Measurements from ENCODE around the gene RRAD.

RRAD gene

DNA sequence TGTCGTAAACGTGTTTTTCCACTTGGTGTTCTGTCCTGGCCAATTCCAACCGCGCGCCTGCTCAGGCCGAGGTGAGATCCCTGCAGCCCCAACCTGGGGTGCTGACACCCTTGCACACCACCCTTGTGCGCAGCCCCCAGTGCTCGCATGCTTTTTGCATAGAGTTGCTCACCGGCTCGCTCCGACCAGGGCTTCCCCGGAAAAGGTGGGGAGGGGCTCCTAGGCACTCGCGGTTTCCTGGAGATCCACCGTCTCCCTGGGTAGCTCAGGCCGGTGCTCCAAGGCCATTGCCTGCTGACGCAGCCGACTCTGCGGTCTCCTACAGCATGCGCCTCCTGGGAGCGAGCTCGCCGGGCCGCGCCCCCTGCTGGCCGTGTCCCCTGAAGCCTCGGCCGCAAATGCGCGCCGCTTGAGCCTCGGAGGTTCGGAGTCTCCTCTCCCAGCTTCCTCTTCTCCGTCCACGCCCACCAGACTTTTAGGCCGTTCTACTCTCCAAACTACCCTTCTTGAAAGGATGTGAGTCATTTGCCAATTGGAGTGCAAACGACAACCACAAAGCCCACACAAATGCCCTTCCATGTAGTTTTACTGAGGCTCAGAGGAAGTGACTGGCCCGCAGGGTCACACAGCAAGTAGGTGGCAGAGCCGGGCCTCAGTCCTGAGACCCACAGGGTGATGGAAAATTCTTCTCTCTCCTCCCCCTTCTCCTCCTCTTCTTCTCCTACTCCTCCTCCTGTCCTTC is 52.2 kb downstream of the RRAD start:
- H3K9ac ChIP-seq (ENCODE audit: low read depth in 1 of 2, low read length in 2 of 2): peak overlapping the region; percentile 52 to 56
- H3K36me3 ChIP-seq (ENCODE audit: control insufficient read depth in 2 of 2, insufficient read depth in 2 of 2, low read length in 2 of 2): no peaks in the 10 kb centered on the region
- H3K9me3 ChIP-seq (ENCODE audit: control insufficient read depth in 2 of 2, low read length in 2 of 2): no peaks in the 10 kb centered on the region
- H3K27me3 ChIP-seq (ENCODE audit: control insufficient read depth in 2 of 2, insufficient read depth in 2 of 2, low read length in 2 of 2): no peaks in the 10 kb centered on the region
- H3K27ac ChIP-seq (ENCODE audit: low read depth in 2 of 2, low read length in 2 of 2): peak overlapping the region; percentile 66 to 89
- H3K4me1 ChIP-seq (ENCODE audit: control insufficient read depth in 2 of 2, insufficient read depth in 2 of 2, low read length in 2 of 2): peaks cover 15 to 24% of the 10 kb centered on the region in 2 donors
- H3K4me3 ChIP-seq (ENCODE audit: low read length in 2 of 2): peak overlapping the region; percentile 68 to 77

DNA sequence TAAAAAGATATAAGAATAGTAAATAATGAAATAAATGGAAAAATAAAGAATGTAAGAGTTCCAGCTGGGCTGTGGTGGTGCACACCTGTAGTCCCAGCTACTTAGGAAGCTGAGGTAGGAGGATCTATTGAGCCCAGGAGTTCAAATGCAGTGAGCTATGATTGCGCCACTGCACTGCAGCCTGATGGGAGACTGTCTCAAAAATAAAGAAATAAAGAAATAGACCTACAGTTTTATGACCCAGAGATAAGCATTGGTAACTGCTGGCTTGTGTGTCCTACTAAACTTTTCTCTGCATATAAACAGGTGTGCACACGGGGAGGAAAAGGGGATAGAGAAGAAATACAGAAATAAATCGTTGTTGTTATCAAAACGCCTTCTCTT is 52.8 kb downstream of the RRAD start:
- Histone ChIP-seq H3K9ac (ENCODE audit: low read depth in 1 of 2, low read length in 2 of 2) (peak overlapping the region; percentile 49 to 56), H3K9me3 (ENCODE audit: control insufficient read depth in 2 of 2, low read length in 2 of 2) (no peaks in the 10 kb centered on the region), H3K27ac (ENCODE audit: low read depth in 2 of 2, low read length in 2 of 2) (peak overlapping the region; percentile 66 to 89), H3K4me1 (ENCODE audit: control insufficient read depth in 2 of 2, insufficient read depth in 2 of 2, low read length in 2 of 2) (peaks cover 15 to 19% of the 10 kb centered on the region in 2 donors), H3K36me3 (ENCODE audit: control insufficient read depth in 2 of 2, insufficient read depth in 2 of 2, low read length in 2 of 2) (no peaks in the 10 kb centered on the region), H3K27me3 (ENCODE audit: control insufficient read depth in 2 of 2, insufficient read depth in 2 of 2, low read length in 2 of 2) (no peaks in the 10 kb centered on the region), H3K4me3 (ENCODE audit: low read length in 2 of 2) (peak overlapping the region; percentile 68 to 77)

DNA sequence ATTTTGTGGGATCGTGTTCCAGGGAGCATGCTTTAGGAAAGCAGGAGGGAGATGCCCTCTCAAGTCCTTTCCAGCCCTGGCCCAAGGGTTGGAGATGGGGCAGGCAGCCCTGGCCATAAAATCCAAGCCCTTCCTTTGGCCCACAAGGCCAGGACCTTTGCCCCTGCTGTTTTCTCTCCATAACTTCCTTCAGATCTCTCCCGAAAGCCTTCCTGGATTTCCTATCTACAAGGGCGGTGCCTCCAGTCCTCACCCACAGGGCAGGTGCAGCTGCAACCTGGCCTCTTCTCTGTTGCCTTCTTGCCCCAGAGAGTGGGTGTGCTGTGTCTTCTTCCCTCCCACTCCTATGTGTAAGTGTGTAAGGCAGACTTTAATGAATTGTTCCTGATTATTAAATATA is 53.5 kb downstream of the RRAD start:
- H3K4me3 ChIP-seq (ENCODE audit: low read length in 2 of 2): peak overlapping the region; percentile 27 to 50
- H3K4me1 ChIP-seq (ENCODE audit: control insufficient read depth in 2 of 2, insufficient read depth in 2 of 2, low read length in 2 of 2): peaks cover 15 to 19% of the 10 kb centered on the region in 2 donors
- no peak overlapping the region for H3K9ac ChIP-seq (ENCODE audit: low read depth in 1 of 2, low read length in 2 of 2)
- peak overlapping the region; percentile 67 to 69 for H3K27ac ChIP-seq (ENCODE audit: low read depth in 2 of 2, low read length in 2 of 2)
- no peaks in the 10 kb centered on the region for H3K9me3 ChIP-seq (ENCODE audit: control insufficient read depth in 2 of 2, low read length in 2 of 2)
- H3K36me3 ChIP-seq (ENCODE audit: control insufficient read depth in 2 of 2, insufficient read depth in 2 of 2, low read length in 2 of 2): no peaks in the 10 kb centered on the region
- H3K27me3 ChIP-seq (ENCODE audit: control insufficient read depth in 2 of 2, insufficient read depth in 2 of 2, low read length in 2 of 2): no peaks in the 10 kb centered on the region

Data from mucosa of rectum (tissue), 2 donors.